HepG2 (cell line): ENCODE data around the gene HDAC4. TPM values are rescaled to one million over a fixed set of nuclear protein-coding genes. Genes with fewer than 3 reads are reported as not detected.

Experiments
- HMGA1 ChIP-seq: sonication (generic); formaldehyde crosslinking; conservative IDR thresholded peaks from 2 replicates; pipeline ENCODE4 v1.4.0; 2020; ENCODE audit warnings: missing genetic modification reagents
- HOXA3 ChIP-seq: sonication (generic); formaldehyde crosslinking; IDR thresholded peaks from 2 replicates; pipeline ENCODE4 v1.5.0; 2020; ENCODE audit warnings: missing genetic modification reagents
- JDP2 ChIP-seq: sonication (generic); formaldehyde crosslinking; IDR thresholded peaks from 2 replicates; pipeline ENCODE4 v1.8.1; 2022; ENCODE audit warnings: missing genetic modification reagents, borderline replicate concordance
- KDM3A ChIP-seq: IDR thresholded peaks from 2 replicates; pipeline ENCODE4 v1.6.1; 2018; ENCODE audit warnings: low read depth, missing compliant biosample characterization
- MXD4 ChIP-seq: IDR thresholded peaks from 2 replicates; pipeline ENCODE4 v1.6.1; 2016; ENCODE audit warnings: mild to moderate bottlenecking, missing biosample characterization, missing genetic modification reagents
- PHF20 ChIP-seq: sonication (generic); formaldehyde crosslinking; IDR thresholded peaks from 2 replicates; pipeline ENCODE4 v1.5.0; 2020; ENCODE audit warnings: mild to moderate bottlenecking, missing genetic modification reagents
- SOX5 ChIP-seq: IDR thresholded peaks from 2 replicates; pipeline ENCODE4 v1.6.1; 2016; ENCODE audit warnings: borderline replicate concordance
- TRIM24 ChIP-seq: sonication (generic); formaldehyde crosslinking; IDR thresholded peaks from 2 replicates; pipeline ENCODE4 v1.8.0; 2022; ENCODE audit warnings: mild to moderate bottlenecking, missing genetic modification reagents
- ZBTB7B ChIP-seq: sonication (generic); formaldehyde crosslinking; IDR thresholded peaks from 2 replicates; pipeline ENCODE4 v1.4.0; 2020; ENCODE audit warnings: missing genetic modification reagents
- ZNF138 ChIP-seq: sonication (generic); formaldehyde crosslinking; IDR thresholded peaks from 2 replicates; pipeline ENCODE4 v1.5.0; 2020; ENCODE audit warnings: mild to moderate bottlenecking, low read depth, missing genetic modification reagents
- ZNF343 ChIP-seq: sonication (generic); formaldehyde crosslinking; IDR thresholded peaks from 2 replicates; pipeline ENCODE4 v1.4.0; 2020; ENCODE audit warnings: mild to moderate bottlenecking, missing genetic modification reagents
- ZNF761 ChIP-seq: sonication (generic); formaldehyde crosslinking; conservative IDR thresholded peaks from 2 replicates; pipeline ENCODE4 v1.4.0; 2020; ENCODE audit warnings: mild to moderate bottlenecking, missing genetic modification reagents
- polyA plus RNA-seq, 8 experiments: library from polyadenylated mRNA; depleted of rRNA in 3 of 8; stranded (reverse) in 7 of 8; unstranded in 1 of 8; fragments of >200 nt; fragmentation: Illumina TruSeq in 4 of 8; extraction: Trizol in 4 of 8; gene quantifications; 2 replicates each; pipeline versions ENCODE4 v1.2.1 to v1.2.3, GENCODE V29; 2011 to 2016; ENCODE audit warnings: low read depth in 4 of 8, missing spikeins in 1 of 8, mixed read lengths in 1 of 8; ENCODE audit not compliant: insufficient read depth in 1 of 8
- total RNA-seq, 5 experiments: library from RNA; depleted of rRNA; stranded (reverse); fragments of >200 nt; fragmentation: Illumina TruSeq; extraction: Trizol; gene quantifications; 2 replicates each; pipeline ENCODE4 v1.2.3, GENCODE V29; 2016; ENCODE audit warnings: low read depth in 1 of 5
- TF ChIP-seq, protein P1 (sequence below): sonication (generic); formaldehyde crosslinking; conservative IDR thresholded peaks from 2 replicates; pipeline ENCODE4 v1.5.0; 2020; ENCODE audit warnings: missing genetic modification reagents
- TF ChIP-seq, protein P2 (sequence below): sonication (generic); formaldehyde crosslinking; IDR thresholded peaks from 2 replicates; pipeline ENCODE4 v1.4.0; 2020; ENCODE audit warnings: missing genetic modification reagents, borderline replicate concordance
- TF ChIP-seq, protein P3 (sequence below): sonication (generic); formaldehyde crosslinking; IDR thresholded peaks from 2 replicates; pipeline ENCODE4 v1.4.0; 2020; ENCODE audit warnings: mild to moderate bottlenecking, missing genetic modification reagents, borderline replicate concordance
- TF ChIP-seq, protein P4 (sequence below): sonication (generic); formaldehyde crosslinking; IDR thresholded peaks from 2 replicates; pipeline ENCODE4 v1.8.1; 2023; ENCODE audit warnings: missing genetic modification reagents, inconsistent platforms, borderline replicate concordance
- TF ChIP-seq, protein P5 (sequence below): sonication (generic); formaldehyde crosslinking; IDR thresholded peaks from 2 replicates; pipeline ENCODE4 v1.4.0; 2020; ENCODE audit warnings: missing genetic modification reagents, borderline replicate concordance

Gene HDAC4
- total and polyA plus RNA-seq, 2 of the 13 experiments (the other 11 are each of a cell fraction or from before 2014, with no cell fraction given) = 10.1 to 11.5 TPM

DNA sequence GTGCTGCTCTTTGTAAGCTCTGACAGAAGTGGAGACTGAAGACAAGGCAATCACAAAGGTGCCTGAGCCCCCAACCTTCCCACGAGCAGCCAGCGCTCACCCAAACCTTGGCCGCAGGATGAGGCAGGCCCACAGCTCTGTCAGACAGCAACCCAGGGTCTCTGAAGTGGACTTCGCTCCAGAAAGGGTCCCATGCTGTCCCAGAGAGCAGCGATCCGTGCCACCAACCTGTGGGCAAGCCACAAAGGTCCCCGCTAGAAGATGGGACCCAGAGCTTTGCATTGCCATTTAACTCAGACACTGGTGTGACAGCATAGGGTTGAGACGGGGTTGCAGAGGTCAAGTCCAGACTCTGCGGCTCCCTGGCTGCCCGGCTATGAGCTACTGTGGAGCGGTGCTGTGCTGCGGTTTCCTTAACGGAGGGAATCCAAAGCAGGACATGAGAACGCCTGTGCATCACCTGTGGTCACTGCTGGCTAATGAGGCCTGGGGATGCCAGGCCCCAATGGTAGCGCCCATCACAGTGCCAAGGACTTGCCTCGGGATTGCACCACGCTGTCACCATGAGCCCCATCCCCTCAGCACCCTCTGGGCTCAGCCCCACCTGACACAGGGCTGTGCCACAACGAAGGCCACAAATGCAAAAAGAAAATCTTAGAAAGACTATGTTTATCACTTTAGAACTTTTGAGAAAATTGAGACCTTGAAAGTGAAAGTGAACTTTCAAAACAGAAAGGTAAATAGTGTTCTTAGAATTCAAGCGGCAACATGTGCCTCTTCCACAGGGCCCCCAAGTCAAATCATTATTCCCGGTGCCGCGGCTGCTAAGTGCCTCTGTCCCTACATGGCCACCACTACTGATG, 103.4 kb downstream of the HDAC4 start (continued):
- no peak for TF ChIP-seq HMGA1 (CRISPR knock-in tag)
- TF ChIP-seq, protein P1, sequence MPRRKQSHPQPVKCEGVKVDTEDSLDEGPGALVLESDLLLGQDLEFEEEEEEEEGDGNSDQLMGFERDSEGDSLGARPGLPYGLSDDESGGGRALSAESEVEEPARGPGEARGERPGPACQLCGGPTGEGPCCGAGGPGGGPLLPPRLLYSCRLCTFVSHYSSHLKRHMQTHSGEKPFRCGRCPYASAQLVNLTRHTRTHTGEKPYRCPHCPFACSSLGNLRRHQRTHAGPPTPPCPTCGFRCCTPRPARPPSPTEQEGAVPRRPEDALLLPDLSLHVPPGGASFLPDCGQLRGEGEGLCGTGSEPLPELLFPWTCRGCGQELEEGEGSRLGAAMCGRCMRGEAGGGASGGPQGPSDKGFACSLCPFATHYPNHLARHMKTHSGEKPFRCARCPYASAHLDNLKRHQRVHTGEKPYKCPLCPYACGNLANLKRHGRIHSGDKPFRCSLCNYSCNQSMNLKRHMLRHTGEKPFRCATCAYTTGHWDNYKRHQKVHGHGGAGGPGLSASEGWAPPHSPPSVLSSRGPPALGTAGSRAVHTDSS = no peak
- no peak for TF ChIP-seq SOX5 (CRISPR knock-in tag)
- no peak for TF ChIP-seq HOXA3 (CRISPR knock-in tag)
- no peak for TF ChIP-seq PHF20 (CRISPR knock-in tag)
- TF ChIP-seq, protein P2, sequence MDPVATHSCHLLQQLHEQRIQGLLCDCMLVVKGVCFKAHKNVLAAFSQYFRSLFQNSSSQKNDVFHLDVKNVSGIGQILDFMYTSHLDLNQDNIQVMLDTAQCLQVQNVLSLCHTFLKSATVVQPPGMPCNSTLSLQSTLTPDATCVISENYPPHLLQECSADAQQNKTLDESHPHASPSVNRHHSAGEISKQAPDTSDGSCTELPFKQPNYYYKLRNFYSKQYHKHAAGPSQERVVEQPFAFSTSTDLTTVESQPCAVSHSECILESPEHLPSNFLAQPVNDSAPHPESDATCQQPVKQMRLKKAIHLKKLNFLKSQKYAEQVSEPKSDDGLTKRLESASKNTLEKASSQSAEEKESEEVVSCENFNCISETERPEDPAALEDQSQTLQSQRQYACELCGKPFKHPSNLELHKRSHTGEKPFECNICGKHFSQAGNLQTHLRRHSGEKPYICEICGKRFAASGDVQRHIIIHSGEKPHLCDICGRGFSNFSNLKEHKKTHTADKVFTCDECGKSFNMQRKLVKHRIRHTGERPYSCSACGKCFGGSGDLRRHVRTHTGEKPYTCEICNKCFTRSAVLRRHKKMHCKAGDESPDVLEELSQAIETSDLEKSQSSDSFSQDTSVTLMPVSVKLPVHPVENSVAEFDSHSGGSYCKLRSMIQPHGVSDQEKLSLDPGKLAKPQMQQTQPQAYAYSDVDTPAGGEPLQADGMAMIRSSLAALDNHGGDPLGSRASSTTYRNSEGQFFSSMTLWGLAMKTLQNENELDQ (CRISPR knock-in tag) = no peak
- no peak for TF ChIP-seq MXD4 (CRISPR knock-in tag)
- TF ChIP-seq ZNF343 (CRISPR knock-in tag) = no peak
- TF ChIP-seq, protein P3, sequence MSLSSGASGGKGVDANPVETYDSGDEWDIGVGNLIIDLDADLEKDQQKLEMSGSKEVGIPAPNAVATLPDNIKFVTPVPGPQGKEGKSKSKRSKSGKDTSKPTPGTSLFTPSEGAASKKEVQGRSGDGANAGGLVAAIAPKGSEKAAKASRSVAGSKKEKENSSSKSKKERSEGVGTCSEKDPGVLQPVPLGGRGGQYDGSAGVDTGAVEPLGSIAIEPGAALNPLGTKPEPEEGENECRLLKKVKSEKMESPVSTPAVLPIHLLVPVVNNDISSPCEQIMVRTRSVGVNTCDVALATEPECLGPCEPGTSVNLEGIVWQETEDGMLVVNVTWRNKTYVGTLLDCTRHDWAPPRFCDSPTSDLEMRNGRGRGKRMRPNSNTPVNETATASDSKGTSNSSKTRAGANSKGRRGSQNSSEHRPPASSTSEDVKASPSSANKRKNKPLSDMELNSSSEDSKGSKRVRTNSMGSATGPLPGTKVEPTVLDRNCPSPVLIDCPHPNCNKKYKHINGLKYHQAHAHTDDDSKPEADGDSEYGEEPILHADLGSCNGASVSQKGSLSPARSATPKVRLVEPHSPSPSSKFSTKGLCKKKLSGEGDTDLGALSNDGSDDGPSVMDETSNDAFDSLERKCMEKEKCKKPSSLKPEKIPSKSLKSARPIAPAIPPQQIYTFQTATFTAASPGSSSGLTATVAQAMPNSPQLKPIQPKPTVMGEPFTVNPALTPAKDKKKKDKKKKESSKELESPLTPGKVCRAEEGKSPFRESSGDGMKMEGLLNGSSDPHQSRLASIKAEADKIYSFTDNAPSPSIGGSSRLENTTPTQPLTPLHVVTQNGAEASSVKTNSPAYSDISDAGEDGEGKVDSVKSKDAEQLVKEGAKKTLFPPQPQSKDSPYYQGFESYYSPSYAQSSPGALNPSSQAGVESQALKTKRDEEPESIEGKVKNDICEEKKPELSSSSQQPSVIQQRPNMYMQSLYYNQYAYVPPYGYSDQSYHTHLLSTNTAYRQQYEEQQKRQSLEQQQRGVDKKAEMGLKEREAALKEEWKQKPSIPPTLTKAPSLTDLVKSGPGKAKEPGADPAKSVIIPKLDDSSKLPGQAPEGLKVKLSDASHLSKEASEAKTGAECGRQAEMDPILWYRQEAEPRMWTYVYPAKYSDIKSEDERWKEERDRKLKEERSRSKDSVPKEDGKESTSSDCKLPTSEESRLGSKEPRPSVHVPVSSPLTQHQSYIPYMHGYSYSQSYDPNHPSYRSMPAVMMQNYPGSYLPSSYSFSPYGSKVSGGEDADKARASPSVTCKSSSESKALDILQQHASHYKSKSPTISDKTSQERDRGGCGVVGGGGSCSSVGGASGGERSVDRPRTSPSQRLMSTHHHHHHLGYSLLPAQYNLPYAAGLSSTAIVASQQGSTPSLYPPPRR (CRISPR knock-in tag) = 0 out of 2 replicates have a peak, but pooled peaks have one; percentile 27
- no peak for TF ChIP-seq TRIM24 (CRISPR knock-in tag)
- TF ChIP-seq, protein P4, sequence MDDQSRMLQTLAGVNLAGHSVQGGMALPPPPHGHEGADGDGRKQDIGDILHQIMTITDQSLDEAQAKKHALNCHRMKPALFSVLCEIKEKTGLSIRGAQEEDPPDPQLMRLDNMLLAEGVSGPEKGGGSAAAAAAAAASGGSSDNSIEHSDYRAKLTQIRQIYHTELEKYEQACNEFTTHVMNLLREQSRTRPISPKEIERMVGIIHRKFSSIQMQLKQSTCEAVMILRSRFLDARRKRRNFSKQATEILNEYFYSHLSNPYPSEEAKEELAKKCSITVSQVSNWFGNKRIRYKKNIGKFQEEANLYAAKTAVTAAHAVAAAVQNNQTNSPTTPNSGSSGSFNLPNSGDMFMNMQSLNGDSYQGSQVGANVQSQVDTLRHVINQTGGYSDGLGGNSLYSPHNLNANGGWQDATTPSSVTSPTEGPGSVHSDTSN (CRISPR knock-in tag) = no peak
- no peak for TF ChIP-seq KDM3A (CRISPR knock-in tag)
- peak; percentile 75; the same call in 1 of the 2 replicates for TF ChIP-seq ZNF761 (CRISPR knock-in tag)
- no peak for TF ChIP-seq ZNF138 (CRISPR knock-in tag)
- TF ChIP-seq JDP2 (CRISPR knock-in tag) = no peak
- TF ChIP-seq, protein P5, sequence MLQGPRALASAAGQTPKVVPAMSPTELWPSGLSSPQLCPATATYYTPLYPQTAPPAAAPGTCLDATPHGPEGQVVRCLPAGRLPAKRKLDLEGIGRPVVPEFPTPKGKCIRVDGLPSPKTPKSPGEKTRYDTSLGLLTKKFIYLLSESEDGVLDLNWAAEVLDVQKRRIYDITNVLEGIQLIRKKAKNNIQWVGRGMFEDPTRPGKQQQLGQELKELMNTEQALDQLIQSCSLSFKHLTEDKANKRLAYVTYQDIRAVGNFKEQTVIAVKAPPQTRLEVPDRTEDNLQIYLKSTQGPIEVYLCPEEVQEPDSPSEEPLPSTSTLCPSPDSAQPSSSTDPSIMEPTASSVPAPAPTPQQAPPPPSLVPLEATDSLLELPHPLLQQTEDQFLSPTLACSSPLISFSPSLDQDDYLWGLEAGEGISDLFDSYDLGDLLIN = no peak
- no peak for TF ChIP-seq ZBTB7B (CRISPR knock-in tag)
